Chondrocyte (in vitro differentiated cells): ENCODE data around the gene RPA3. TPM values are rescaled to one million over a fixed set of nuclear protein-coding genes. Genes with fewer than 3 reads are reported as not detected.

Experiments used
- DNase-seq: peaks from one replicate; pipeline ENCODE4 v3.0.0; 2021; ENCODE audit warnings: mixed read lengths, low spot score
- H3K27ac Mint-ChIP-seq: one replicate; pipeline ENCODE4 v1.8.0; 2021; ENCODE audit warnings: mild to moderate bottlenecking, moderate library complexity, mixed read lengths; ENCODE audit not compliant: unreplicated experiment
- H3K27me3 Mint-ChIP-seq: 2 replicates; pipeline ENCODE4 v1.8.0; 2021; ENCODE audit warnings: low read depth, mixed read lengths
- H3K36me3 Mint-ChIP-seq: 2 replicates; pipeline ENCODE4 v1.8.0; 2021; ENCODE audit warnings: low read depth, mixed read lengths
- H3K4me1 Mint-ChIP-seq: 2 replicates; pipeline ENCODE4 v1.8.0; 2021; ENCODE audit warnings: low read depth, mild to moderate bottlenecking, mixed read lengths
- H3K4me3 Mint-ChIP-seq: one replicate; pipeline ENCODE4 v1.8.0; 2021; ENCODE audit warnings: mild to moderate bottlenecking, moderate library complexity, mixed read lengths; ENCODE audit not compliant: unreplicated experiment
- H3K9me3 Mint-ChIP-seq: 2 replicates; pipeline ENCODE4 v1.8.0; 2021; ENCODE audit warnings: low read depth, mixed read lengths
- CTCF ChIP-seq: fragments of 200-600 bp; sonication (generic); IDR thresholded peaks from 2 replicates; pipeline ENCODE4 v1.5.0; 2021; ENCODE audit warnings: antibody characterized with exemption, mild to moderate bottlenecking, moderate library complexity
- total RNA-seq: library from RNA; stranded (reverse); gene quantifications from 3 replicates; pipeline ENCODE4 v1.2.1, GENCODE V29; 2021

RPA3 gene
- total RNA-seq, 1 donor from 2014 or later, result 8.3 TPM

- peaks cover 4% of the 10 kb centered on the region for H3K36me3 Mint-ChIP-seq
- peak; percentile 99 for DNase-seq
- H3K9me3 Mint-ChIP-seq, result no peaks in the 10 kb centered on the region
- TF ChIP-seq CTCF, result no peak
- H3K27me3 Mint-ChIP-seq, result no peaks in the 10 kb centered on the region
- H3K27ac Mint-ChIP-seq, result peak within 1 kb of the TSS; percentile 94
- H3K4me3 Mint-ChIP-seq, result peak within 1 kb of the TSS; percentile 97
- H3K4me1 Mint-ChIP-seq, result peaks cover 18% of the 10 kb centered on the region
These were observed 77.9 kb downstream of the RPA3 start, which contains the start of gene UMAD1 for GRCh38 chr7:7640221-7641128. TSS of gene UMAD1 (plus strand) at chr7:7640752. CDS start at chr7:7673372, 32,620 bp downstream.

- H3K36me3 Mint-ChIP-seq, result peaks cover 4% of the 10 kb centered on the region
- no peaks in the 10 kb centered on the region for H3K27me3 Mint-ChIP-seq
- H3K4me3 Mint-ChIP-seq, result peak overlapping the region; percentile 97
- H3K4me1 Mint-ChIP-seq, result peaks cover 18% of the 10 kb centered on the region
- no peaks in the 10 kb centered on the region for H3K9me3 Mint-ChIP-seq
- no peak for DNase-seq
- no peak for TF ChIP-seq CTCF
- peak overlapping the region; percentile 94 for H3K27ac Mint-ChIP-seq
These were observed 78.6 kb downstream of the RPA3 start for GRCh38 chr7:7639847-7640220.

GRCh38 chr7:7639421-7639820 is 79.0 kb downstream of the RPA3 start:
- Mint-ChIP-seq H3K9me3 (no peaks in the 10 kb centered on the region), H3K4me3 (peak overlapping the region; percentile 97), H3K27me3 (no peaks in the 10 kb centered on the region), H3K36me3 (peaks cover 3% of the 10 kb centered on the region), H3K27ac (peak overlapping the region; percentile 94), H3K4me1 (peaks cover 18% of the 10 kb centered on the region)
- TF ChIP-seq CTCF, result no peak
- no peak for DNase-seq

GRCh38 chr7:7630626-7631329 is 87.6 kb downstream of the RPA3 start:
- Mint-ChIP-seq H3K4me3 (no peak overlapping the region), H3K9me3 (peaks cover 16% of the 10 kb centered on the region)
- no peak for TF ChIP-seq CTCF

GRCh38 chr7:7628476-7628875 is 89.9 kb downstream of the RPA3 start:
- Mint-ChIP-seq H3K27me3 (no peaks in the 10 kb centered on the region), H3K36me3 (peaks cover 2% of the 10 kb centered on the region), H3K4me3 (no peak overlapping the region), H3K9me3 (peaks cover 18% of the 10 kb centered on the region), H3K4me1 (no peaks in the 10 kb centered on the region), H3K27ac (no peak overlapping the region)
- DNase-seq, result no peak
- TF ChIP-seq CTCF, result no peak

More at GRCh38 chr7:7630626-7631329, 87.6 kb downstream of the RPA3 start:
- DNase-seq, result no peak
- no peak overlapping the region for H3K27ac Mint-ChIP-seq
- H3K27me3 Mint-ChIP-seq, result no peaks in the 10 kb centered on the region
- peaks cover 2% of the 10 kb centered on the region for H3K36me3 Mint-ChIP-seq
- H3K4me1 Mint-ChIP-seq, result no peaks in the 10 kb centered on the region
